Astrocyte (in vitro differentiated cells and primary cell): ENCODE data around the gene STAT1. TPM values are rescaled to one million over a fixed set of nuclear protein-coding genes. Genes with fewer than 3 reads are reported as not detected.

Source experiments
- DNase-seq: peaks from one replicate; pipeline ENCODE4 v3.0.0-alpha.2; 2010; ENCODE audit warnings: low read depth
- FAIRE-seq: peaks from 2 replicates; lab custom pipeline; 2011; peaks lifted over from hg19 to GRCh38; lab: Jason Lieb, UNC
- H2AFZ ChIP-seq: 2 replicates; pipeline ENCODE4 v1.6.0; 2012; ENCODE audit warnings: low read depth, low read length, inconsistent platforms
- H3K27ac ChIP-seq: 2 replicates; pipeline ENCODE4 v1.5.1; 2011; ENCODE audit warnings: low read depth, low read length, inconsistent platforms
- H3K27me3 ChIP-seq: 2 replicates; pipeline ENCODE4 v1.6.0; 2011; ENCODE audit warnings: low read length, inconsistent platforms; ENCODE audit not compliant: insufficient read depth
- H3K36me3 ChIP-seq: 2 replicates; pipeline ENCODE4 v1.5.1; 2011; ENCODE audit warnings: low read length, inconsistent platforms; ENCODE audit not compliant: insufficient read depth
- H3K4me1 ChIP-seq: 2 replicates; pipeline ENCODE4 v1.5.1; 2011; ENCODE audit warnings: low read length, inconsistent platforms; ENCODE audit not compliant: insufficient read depth
- H3K4me2 ChIP-seq: 2 replicates; pipeline ENCODE4 v1.6.0; 2012; ENCODE audit warnings: low read length, inconsistent platforms
- H3K4me3 ChIP-seq: 2 replicates; pipeline ENCODE4 v1.5.1; 2011; ENCODE audit warnings: low read depth, mild to moderate bottlenecking, low read length, inconsistent platforms; ENCODE audit not compliant: insufficient read depth
- H3K79me2 ChIP-seq: 2 replicates; pipeline ENCODE4 v1.6.0; 2012; ENCODE audit warnings: mild to moderate bottlenecking, low read length, inconsistent platforms; ENCODE audit not compliant: insufficient read depth
- H3K9ac ChIP-seq: 2 replicates; pipeline ENCODE4 v1.6.0; 2012; ENCODE audit warnings: mild to moderate bottlenecking, low read length, inconsistent platforms
- H3K9me3 ChIP-seq: 2 replicates; pipeline ENCODE4 v1.5.1; 2012; ENCODE audit warnings: low read depth, mild to moderate bottlenecking, low read length, inconsistent platforms; ENCODE audit not compliant: insufficient read depth
- H4K20me1 ChIP-seq: 2 replicates; pipeline ENCODE4 v1.6.0; 2012; ENCODE audit warnings: low read length, inconsistent platforms; ENCODE audit not compliant: insufficient read depth
- H3K27ac Mint-ChIP-seq: one replicate; pipeline ENCODE4 v1.8.0; 2021; ENCODE audit warnings: mild to moderate bottlenecking, mixed read lengths; ENCODE audit not compliant: unreplicated experiment
- H3K27me3 Mint-ChIP-seq: one replicate; pipeline ENCODE4 v1.8.0; 2021; ENCODE audit warnings: low read depth, mixed read lengths; ENCODE audit not compliant: unreplicated experiment
- H3K36me3 Mint-ChIP-seq: one replicate; pipeline ENCODE4 v1.8.0; 2021; ENCODE audit warnings: low read depth, mixed read lengths; ENCODE audit not compliant: unreplicated experiment
- H3K4me1 Mint-ChIP-seq: one replicate; pipeline ENCODE4 v1.8.0; 2021; ENCODE audit warnings: low read depth, mixed read lengths; ENCODE audit not compliant: unreplicated experiment
- H3K4me3 Mint-ChIP-seq: one replicate; pipeline ENCODE4 v1.8.0; 2021; ENCODE audit warnings: mild to moderate bottlenecking, moderate library complexity, mixed read lengths; ENCODE audit not compliant: unreplicated experiment
- H3K9me3 Mint-ChIP-seq: one replicate; pipeline ENCODE4 v1.8.0; 2021; ENCODE audit warnings: mild to moderate bottlenecking, mixed read lengths; ENCODE audit not compliant: unreplicated experiment
- EZH2 ChIP-seq: IDR thresholded peaks from 2 replicates; pipeline ENCODE4 v1.6.1; 2012; ENCODE audit warnings: mild to moderate bottlenecking, low read length, inconsistent platforms; ENCODE audit not compliant: insufficient read depth
- total RNA-seq: library from RNA; stranded (reverse); gene quantifications from 2 replicates; pipeline ENCODE4 v1.2.1, GENCODE V29; 2021
- TF ChIP-seq, protein P1 (sequence below): IDR thresholded peaks from 2 replicates; pipeline ENCODE4 v1.5.1; 2011; ENCODE audit warnings: low read depth, mild to moderate bottlenecking, inconsistent platforms, low read length, moderate library complexity; ENCODE audit not compliant: insufficient read depth

STAT1 gene
- total RNA-seq, 1 donor from 2014 or later, result 377 TPM

DNA sequence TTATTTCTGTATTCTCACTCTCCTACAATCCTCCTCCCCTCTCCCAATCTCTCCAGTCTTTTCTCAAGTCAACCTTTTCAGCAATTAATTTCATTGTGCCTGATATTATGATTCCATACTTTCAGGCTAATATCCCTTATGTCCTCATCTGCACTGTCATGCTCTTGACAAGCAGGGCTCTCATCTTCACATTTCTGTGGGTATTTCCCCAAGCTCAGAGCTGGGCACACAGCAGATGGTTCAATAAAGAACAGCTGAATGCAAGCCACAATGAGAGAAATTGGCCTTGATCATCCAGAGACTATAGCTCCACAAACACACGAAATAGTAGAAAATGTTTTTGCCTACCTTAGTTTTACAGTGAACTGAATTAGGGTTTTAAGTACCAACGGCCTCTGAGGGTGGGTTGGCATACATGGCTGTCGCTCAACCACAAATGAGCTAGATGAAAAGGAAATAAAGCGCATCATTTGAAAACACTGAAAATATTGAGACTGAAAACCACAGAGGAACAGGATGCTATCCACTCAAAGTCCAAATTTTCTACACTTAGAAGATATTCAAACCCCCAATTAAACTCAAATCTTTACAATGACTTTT lies 47.5 kb upstream of the STAT1 start:
- no peak overlapping the region for H3K9ac ChIP-seq
- no peaks in the 10 kb centered on the region for H3K9me3 ChIP-seq
- Mint-ChIP-seq H3K4me3 (no peak overlapping the region), H3K27ac (no peak overlapping the region), H3K4me1 (peaks cover 2% of the 10 kb centered on the region), H3K27me3 (no peaks in the 10 kb centered on the region), H3K36me3 (no peaks in the 10 kb centered on the region), H3K9me3 (no peaks in the 10 kb centered on the region)
- no peaks in the 10 kb centered on the region for H3K79me2 ChIP-seq
- H3K4me3 ChIP-seq, result no peak overlapping the region
- no peaks in the 10 kb centered on the region for H4K20me1 ChIP-seq
- TF ChIP-seq, protein P1, sequence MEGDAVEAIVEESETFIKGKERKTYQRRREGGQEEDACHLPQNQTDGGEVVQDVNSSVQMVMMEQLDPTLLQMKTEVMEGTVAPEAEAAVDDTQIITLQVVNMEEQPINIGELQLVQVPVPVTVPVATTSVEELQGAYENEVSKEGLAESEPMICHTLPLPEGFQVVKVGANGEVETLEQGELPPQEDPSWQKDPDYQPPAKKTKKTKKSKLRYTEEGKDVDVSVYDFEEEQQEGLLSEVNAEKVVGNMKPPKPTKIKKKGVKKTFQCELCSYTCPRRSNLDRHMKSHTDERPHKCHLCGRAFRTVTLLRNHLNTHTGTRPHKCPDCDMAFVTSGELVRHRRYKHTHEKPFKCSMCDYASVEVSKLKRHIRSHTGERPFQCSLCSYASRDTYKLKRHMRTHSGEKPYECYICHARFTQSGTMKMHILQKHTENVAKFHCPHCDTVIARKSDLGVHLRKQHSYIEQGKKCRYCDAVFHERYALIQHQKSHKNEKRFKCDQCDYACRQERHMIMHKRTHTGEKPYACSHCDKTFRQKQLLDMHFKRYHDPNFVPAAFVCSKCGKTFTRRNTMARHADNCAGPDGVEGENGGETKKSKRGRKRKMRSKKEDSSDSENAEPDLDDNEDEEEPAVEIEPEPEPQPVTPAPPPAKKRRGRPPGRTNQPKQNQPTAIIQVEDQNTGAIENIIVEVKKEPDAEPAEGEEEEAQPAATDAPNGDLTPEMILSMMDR, result no peak
- TF ChIP-seq EZH2, result no peak
- no peak for DNase-seq
- no peak overlapping the region for H3K4me2 ChIP-seq
- FAIRE-seq, result no peak
- no peaks in the 10 kb centered on the region for H3K4me1 ChIP-seq
- no peak overlapping the region for H3K27ac ChIP-seq
- H3K36me3 ChIP-seq, result no peaks in the 10 kb centered on the region
- no peaks in the 10 kb centered on the region for H3K27me3 ChIP-seq
- no peak overlapping the region for H2AFZ ChIP-seq

DNA sequence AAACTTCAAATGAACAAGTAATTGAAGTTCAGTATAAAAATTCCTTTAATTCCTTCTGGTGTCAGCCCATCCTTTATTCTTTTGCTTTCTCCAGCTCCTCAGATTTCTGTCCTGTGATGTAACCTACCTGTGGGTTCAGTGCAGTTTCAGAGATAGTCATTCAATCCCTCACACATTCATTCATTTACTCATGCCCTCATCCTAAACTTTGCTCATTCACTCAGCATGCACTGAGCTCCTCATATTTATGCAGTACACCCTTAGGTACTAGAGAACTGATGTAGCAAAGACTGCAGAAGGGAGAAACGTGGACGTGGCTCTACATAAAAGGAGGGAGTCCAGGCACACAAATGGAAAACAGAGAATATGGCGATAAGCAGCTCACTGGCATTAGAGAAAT lies 45.3 kb upstream of the STAT1 start:
- H4K20me1 ChIP-seq, result no peaks in the 10 kb centered on the region
- no peak overlapping the region for H3K4me3 Mint-ChIP-seq
- no peak for DNase-seq
- H3K9me3 ChIP-seq, result no peaks in the 10 kb centered on the region
- no peak overlapping the region for H2AFZ ChIP-seq
- no peaks in the 10 kb centered on the region for H3K4me1 ChIP-seq
- no peak for TF ChIP-seq EZH2
- TF ChIP-seq, protein P1, result no peak
- no peak overlapping the region for H3K4me3 ChIP-seq
- H3K27me3 ChIP-seq, result no peaks in the 10 kb centered on the region
- no peaks in the 10 kb centered on the region for H3K36me3 Mint-ChIP-seq
- H3K27ac Mint-ChIP-seq, result no peak overlapping the region
- no peak for FAIRE-seq
- no peaks in the 10 kb centered on the region for H3K27me3 Mint-ChIP-seq
- H3K9me3 Mint-ChIP-seq, result no peaks in the 10 kb centered on the region
- no peak overlapping the region for H3K4me2 ChIP-seq
- peaks cover 2% of the 10 kb centered on the region for H3K4me1 Mint-ChIP-seq
- no peaks in the 10 kb centered on the region for H3K36me3 ChIP-seq
- H3K79me2 ChIP-seq, result no peaks in the 10 kb centered on the region
- H3K27ac ChIP-seq, result no peak overlapping the region
- no peak overlapping the region for H3K9ac ChIP-seq

GRCh38 chr2:191056228-191056627 lies 42.3 kb upstream of the STAT1 start:
- no peak overlapping the region for H3K4me2 ChIP-seq
- no peak overlapping the region for H3K27ac ChIP-seq
- H3K36me3 ChIP-seq, result no peaks in the 10 kb centered on the region
- peaks cover 3% of the 10 kb centered on the region for H3K27me3 Mint-ChIP-seq
- peaks cover 2% of the 10 kb centered on the region for H3K4me1 Mint-ChIP-seq
- TF ChIP-seq, protein P1, result no peak
- no peak for TF ChIP-seq EZH2
- peaks cover 9% of the 10 kb centered on the region for H3K4me1 ChIP-seq
- no peak overlapping the region for H3K27ac Mint-ChIP-seq
- DNase-seq (no peak), FAIRE-seq (no peak)
- H3K9me3 ChIP-seq, result no peaks in the 10 kb centered on the region
- H3K36me3 Mint-ChIP-seq, result no peaks in the 10 kb centered on the region
- H2AFZ ChIP-seq, result no peak overlapping the region
- no peaks in the 10 kb centered on the region for H4K20me1 ChIP-seq
- no peaks in the 10 kb centered on the region for H3K27me3 ChIP-seq
- no peaks in the 10 kb centered on the region for H3K9me3 Mint-ChIP-seq
- H3K4me3 Mint-ChIP-seq, result no peak overlapping the region
- H3K9ac ChIP-seq, result no peak overlapping the region
- no peak overlapping the region for H3K4me3 ChIP-seq
- no peaks in the 10 kb centered on the region for H3K79me2 ChIP-seq
